Dermis blood vessel endothelial cell (primary cell): ENCODE results near the gene THRA. TPM values are rescaled to one million over a fixed set of nuclear protein-coding genes. Genes with fewer than 3 reads are reported as not detected.

Source experiments
- DNase-seq: peaks from one replicate; pipeline ENCODE4 v3.0.0; 2010
- total RNA-seq: library from RNA; depleted of rRNA; stranded (reverse); fragments of >200 nt; gene quantifications from 2 replicates; pipeline ENCODE4 v1.2.3, GENCODE V29; 2014

THRA gene
- total RNA-seq, 1 donor from 2014 or later = 32.5 TPM

DNA sequence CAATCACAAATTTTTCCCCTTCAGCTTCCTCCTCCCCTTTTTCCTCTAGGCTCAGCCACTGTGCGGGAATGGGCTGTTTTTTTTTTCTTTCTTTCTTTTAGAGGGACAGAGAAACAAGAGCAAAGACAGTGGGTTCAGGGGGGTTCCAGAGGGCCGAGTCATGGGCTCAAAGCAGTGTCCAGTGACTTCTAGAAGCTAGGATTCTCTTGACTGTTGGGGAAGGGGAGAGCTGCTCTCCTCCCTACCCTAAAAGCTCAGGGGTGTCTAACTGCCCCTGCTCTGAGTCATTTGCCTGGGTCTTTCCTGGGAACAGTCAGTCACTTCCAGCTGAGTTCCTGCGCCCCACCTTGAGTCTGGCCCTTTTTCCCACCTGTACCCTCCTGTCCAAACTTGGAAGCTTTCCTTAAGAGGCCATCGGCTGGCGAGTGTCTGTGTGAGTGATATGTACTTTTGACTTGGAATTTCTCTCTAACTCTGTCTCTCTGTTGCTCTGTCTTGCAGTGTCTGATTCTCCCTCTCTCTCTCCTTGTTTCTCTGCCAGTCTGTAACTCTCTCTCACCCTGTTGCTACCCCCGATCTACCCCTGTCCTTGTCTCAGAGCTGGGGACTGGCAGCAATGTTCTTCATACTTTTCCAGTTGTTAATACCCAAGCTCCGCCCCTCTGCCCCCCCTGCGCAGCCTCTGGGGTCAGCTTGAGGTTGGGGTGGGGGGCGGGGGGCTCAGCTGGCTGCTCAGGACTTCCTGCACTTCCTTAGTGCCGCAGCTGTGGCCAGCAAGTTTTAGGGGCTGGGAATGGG is 2.4 kb downstream of the THRA start:
- peak; percentile 28 for DNase-seq

DNA sequence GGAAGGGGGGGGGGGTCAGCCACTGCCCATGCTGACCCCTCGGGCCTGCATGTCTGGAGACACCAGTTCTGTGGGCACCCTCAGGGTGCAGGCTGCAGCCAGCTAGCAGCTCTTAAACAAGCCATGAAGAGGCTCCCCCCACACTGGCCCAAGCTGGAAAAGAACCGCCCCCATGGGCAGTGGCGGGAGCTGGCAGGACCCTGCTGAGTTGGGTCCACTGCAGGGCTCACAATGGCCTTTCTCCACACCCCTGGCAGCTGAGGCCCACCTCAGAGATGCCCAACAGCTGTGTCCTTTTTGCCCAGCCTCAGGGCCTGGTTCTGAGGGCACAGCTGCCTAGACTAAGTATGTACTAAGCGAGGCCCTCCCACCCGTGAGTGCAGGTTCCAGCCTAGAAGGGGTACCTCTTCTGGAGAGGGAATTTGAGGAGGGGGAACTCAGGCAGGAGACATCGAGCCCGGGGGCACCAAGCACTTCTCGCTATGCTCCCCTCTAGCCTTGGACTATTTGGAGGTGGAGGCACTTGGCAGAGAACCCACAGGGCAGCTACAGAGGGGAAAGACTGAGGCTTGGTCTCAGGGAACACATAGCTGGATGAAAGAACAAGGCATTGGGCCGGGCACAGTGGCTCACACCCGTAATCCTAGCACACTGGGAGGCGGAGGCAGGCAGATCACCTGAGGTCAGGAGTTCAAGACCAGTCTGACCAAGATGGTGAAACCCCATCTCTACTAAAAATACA is 3.2 kb downstream of the THRA start:
- no peak for DNase-seq

DNA sequence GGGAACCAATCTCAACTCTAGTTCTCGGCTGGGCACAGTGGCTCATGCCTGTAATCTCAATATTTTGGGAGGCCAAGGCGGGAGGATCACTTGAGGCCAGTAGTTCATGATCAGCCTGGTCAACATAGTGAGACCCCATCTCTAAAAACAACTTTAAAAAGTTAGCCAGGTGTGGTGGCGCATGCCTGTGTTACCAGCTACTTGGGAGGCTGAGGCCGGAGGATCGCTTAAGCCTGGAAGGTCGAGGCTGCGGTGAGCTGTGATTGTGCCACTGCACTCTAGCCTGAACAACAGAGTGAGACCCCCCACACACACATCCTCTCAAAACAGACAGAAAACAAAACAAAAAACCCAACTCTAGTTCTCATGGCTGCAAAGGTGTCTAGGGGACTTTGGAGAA is 4.9 kb downstream of the THRA start:
- DNase-seq = no peak

DNA sequence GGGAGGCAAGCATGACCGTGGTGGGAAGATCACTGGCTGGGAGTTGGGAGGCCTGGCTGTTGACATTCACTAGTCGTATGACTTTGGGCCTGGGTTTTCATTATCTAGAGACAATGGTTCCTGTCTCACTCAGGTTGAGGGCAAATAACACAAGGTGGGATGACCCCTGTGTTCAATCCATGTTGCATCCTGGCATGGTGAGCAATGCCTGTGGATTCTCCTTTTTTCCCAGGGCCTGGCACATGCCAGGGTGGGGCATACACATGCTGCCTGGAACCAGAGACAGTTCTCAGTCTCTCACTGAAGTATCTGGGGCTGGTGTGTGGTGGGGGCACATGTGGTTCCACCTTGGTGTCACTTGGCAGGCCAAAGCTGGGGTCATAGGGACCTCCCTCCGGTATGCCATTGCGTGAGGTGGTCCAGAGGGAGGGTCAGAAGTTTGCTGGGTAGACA is 5.4 kb downstream of the THRA start:
- DNase-seq = no peak

DNA sequence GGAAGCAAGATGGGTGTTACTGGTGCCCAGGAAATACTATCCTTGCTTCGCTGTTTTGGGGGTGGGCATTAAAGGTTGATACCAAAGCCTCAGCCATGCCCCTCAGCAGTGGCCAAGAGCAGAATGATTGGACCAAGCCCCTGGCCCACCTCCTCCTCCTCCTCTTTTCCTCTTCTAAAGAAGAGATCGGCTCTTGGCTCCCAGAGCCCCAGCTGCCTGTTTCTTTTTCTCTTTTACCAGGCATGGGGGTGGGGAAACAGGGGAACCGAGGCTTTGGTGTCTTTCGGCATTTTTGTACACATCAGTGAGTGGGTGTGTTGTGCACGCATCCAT is 5.8 kb downstream of the THRA start:
- DNase-seq = no peak

DNA sequence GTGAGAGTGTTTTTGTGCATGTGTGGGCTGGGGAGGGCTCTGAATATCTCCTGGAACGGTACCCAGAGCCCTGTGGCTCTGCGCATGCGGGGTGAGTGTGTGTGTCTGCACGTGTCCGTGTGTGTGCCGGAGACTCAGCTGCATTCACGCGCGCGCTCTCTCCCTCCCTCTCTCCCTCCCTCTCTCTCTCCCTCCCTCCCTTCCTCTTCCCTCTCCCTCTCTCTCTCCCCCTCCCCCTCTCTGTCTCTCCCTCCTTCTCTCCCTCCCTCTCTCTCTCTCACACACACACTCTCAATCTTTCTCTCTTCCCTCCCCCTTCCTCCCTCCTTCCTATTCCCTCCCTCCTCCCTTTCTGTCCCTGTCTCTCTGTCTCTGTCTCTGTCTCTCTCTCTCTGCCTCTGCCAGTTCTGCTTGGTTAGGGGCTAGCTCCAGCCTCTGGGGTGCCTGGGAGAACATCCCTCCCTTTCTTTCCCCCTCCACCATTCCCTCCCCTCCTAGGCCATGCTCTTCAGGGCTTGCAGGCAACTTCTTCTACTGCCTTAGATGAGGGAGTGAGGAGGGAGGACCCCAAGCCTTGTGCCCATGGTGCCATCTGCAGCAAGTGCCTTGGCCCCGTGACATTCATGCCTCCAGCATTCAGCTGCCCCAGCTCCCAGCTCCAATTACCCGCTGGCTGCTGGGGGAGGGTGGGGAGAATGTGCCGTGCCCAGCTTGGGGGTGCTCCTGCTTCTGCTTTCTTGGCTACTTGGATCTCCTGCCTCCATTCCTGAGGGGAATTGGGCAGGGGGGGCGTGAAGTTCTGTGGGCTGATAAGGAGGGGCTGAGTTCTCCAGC is 6.4 kb downstream of the THRA start:
- DNase-seq = peak; percentile 67

DNA sequence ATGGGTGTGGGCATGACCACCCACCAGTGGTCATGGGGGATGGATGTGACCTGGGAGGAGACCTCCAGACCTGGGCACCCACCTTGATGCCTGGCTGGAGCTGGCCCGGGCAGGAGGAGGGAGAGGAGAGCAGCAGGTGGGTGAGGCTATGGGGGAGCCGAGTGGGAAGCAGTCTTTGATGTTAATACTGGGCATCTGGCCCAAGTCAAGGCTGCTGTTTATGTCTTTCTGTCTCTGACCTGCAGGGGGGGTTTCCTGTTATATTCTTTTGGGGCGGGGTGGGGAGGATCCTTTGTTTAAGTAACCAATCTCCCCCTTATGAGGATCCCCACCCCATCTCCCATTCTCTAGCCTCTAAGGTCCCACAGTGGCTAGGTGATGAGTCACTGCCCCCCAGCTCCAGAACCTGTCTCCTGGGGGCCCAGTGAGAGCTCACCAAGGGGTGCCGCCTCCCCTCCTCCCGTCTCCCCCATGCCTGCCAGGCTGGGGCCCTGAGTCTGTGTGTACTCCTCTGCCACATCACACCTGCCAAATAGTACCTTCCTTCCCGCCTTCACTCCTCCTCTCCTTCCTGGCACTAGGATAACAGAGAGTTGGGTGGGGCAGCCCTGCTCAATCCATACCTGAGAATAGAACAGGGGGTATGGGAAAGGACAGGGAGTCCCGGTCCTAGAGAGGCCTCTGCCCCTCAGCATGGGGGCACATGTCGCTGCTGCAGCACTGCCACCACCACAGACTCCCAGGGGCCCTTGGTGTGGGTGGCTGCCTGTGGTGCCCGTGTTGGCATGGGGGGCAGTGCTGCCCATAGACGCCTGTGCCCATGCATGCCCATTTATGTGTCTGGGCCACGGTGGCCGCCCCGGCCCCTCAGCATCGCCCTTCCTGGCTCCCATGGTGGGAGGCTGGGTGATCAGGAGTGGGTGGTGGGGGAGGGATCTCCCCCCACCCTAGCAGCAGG is 7.3 kb downstream of the THRA start:
- peak; percentile 64 for DNase-seq

DNA sequence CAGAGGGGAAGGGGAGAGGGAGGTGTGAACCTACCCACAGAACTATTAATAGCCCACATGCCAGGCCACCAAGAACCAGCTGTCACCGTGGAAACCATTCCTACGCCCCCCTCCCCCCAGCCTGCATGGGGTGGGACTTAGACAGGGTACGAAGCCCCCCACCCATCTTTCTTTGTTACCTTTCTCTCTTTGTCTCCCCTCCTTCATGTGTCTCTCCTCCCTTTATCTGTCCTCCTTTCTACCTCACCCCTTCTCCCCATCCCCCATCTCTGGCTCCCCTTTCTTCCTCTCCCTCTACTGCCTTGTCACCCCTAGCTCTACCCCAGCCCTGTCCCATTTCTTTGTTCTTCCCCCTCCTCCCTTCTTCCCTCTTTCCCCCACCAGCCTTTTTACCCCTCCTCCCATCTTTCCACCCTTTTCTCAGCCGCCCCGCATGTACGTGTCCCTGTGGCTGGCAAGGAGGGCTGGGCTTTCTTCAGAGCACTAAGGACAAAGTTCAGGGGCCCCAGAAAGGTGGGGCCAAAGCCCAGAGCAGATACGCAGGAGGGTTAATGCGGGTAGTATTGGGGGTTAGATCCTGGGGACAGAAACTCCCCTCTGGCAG is 8.0 kb downstream of the THRA start:
- DNase-seq = no peak

DNA sequence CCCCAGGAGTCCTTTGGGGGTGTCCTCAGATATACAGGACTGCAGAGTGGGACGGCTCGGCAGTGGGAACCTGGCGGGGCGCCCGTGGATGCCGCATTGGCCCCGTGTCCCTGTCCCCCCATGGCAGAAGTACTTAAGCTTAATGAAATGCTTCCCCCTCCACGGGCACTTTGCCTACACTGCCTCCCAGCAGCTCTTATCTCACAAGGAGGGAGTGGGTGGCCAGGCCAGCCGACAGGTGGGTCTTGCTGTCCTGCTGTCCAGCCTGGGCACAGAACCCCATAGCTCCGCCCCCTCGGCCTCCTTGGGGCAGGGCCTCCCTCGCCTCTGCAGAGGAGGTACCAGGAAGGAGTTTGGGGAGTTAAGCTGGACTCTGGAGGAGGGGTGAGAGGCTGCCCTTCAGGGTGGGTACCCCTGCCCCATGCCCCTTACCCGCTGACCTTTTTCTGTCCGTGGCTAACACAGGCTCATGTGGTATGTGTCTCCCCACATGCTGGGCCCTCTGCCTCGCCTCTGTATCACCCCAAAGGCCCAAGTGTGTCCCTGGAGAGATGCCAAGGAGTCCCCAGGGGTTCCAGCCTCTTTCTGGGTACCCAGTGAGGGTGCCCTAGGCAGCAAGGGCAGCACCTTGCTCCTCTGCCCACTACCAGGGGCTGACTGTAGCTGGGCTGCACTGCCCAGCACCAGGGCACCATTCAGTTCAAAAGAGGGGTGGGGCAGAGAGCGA is 8.7 kb downstream of the THRA start:
- no peak for DNase-seq

DNA sequence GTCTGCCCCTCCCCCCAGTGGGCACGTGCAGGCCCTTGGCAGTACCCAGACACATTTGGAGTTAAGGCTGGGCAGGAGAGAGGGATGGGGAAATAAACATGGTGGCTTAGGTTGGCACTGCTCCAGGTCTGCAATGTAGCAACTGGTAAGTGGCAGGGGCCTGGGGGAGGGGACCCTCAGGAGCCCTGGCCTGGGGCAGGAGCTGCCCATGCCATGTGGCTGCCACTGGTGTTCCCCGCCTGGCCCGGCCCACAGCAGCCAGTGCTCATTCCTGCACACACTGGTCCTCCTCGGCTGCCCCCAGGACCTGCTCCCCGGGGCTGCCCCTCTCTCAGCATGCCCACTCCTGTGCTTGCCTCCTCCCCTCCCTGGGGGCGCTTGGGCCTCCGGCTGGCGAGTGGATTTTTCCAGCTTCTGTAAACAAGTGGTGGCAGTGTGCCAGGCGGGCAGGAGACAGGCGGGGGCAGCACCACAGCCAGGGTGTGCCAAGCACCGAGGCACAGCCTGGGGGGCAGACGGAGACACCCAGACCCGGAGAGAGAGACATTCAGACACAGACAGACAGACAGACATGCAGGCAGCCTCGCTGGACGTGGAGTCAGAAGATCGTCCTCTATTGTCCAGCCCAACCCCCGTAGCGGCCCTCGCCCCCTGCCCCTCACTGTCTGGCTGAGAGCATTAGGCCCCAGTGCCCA is 9.4 kb downstream of the THRA start:
- peak; percentile 57 for DNase-seq

DNA sequence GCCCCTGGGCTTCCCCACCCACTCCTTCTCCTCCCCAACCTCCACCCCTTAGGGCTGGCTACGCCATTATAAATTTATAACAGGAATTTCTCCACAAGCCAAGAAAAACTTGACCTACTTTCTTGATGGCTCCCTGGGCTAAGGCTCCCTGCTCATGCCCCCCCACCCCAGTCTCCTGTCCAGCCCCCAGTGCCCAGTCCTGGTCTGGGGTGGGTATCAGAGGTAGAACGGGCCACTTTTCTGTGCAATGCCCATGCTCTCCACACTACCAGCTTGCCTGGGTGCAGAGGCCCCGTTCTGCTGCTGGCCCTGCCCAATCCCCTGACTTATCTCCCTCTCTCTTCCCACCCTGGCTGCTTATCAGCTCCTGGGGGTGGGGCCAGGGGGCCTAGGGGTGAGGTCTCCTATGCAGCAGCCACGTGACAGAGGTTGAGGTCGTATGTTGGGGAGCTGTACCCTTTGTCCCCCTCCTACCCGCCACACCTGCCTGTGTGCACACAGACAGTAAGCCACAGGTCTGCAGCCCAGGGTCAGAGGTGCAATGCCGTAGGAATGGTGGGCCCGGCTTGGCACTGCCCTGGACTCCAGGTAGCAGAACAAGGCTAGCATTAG is 10.1 kb downstream of the THRA start:
- no peak for DNase-seq

DNA sequence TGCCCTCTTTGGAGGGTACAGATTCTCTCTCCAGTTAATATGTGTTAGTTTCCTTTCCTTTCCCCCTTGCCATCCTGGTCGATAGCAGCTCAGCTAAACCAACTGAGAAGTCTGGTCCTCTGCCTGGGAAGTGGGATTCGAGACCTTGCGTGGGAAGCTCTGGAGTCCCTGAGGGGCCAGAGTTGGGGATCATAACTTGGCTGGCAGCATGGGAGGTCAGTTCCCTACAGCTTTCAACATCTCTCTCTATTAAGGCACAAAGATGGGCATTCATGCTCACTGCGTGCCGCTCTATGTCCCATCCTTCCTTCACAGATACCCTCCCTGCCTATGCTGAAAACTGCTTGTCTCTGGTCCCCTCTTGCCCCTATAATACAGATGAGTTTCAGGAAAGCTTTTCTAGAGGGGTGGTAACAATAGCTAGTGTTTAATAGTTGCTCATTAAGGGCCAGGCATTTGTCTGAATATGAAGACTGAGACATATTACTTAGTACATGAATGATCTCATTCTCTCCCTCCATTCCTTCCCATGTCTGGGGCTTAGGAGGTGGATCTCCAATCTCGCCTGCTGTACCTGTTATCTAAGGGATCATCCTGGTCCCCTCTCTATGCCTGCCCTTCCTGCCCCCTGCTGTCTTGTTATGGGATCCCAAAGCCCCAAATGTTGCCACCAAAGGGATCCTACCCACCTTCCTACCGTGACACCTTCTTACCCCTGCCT is 10.8 kb downstream of the THRA start:
- no peak for DNase-seq

DNA sequence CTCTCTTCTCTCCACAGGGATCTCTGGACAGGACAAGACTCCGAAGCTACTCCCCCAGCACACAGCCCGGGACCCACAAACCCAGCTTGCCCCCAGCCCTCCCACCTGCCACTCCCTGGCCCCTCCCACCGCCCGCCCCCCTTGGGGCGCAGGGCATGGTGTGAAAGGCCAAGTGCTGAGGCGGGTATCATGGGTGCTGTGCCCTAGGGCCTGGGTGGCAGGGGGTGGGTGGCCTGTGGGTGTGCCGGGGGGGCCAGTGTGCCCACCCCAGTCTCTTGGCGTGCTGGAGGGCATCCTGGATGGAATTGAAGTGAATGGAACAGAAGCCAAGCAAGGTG is 11.4 kb downstream of the THRA start:
- no peak for DNase-seq

DNA sequence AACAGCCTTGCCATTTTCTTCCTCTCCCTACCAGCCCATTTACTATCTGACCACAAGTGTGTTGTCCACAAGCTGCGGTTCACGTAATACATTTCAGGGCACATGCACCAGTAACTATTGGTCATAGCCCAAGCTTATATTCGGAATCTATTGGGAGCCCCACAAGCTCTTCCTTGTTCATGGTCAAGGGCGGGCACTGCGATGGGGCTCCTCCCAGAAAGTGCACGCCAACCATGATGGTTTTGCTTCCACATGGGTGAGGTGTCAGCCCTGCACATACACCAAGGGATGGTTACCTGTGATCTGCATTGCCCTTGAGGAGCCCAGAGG is 12.1 kb downstream of the THRA start:
- no peak for DNase-seq

DNA sequence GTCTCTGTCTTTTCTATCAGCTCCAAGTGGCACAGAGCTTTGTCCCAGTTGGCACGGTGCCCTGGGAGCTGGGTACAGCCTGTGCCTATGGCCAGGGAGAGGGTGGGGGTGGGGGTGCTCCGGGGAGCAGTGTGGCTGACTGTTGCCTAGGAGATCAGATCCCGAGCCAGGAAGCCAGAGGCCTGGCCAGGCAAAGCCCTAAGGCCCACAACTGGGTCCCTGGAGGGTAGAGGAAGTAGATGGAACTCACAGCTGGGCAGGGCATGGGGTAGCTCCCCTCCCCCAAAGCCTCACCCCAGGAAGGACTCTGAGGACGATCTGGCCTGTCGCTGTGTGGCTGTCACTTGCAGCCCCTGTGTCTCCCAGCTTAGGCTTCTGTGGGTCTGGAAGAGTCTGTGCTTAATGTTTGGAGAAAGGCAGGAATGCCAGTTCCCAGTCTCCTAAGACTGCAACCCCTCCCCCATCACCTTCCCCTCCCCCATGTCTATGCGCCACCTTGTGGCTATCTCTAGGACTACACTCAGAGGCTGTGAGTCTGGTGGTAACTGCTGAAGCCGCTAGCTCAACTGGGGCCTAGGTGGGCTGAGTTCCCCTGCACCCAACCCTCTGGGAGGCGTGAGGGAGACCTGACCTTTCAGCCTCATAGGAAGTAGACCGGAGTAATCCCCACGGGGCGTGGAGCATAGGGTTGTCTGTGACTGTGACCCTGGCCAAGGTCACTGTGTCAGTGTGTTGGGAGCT is 12.6 kb downstream of the THRA start:
- peak; percentile 76 for DNase-seq

DNA sequence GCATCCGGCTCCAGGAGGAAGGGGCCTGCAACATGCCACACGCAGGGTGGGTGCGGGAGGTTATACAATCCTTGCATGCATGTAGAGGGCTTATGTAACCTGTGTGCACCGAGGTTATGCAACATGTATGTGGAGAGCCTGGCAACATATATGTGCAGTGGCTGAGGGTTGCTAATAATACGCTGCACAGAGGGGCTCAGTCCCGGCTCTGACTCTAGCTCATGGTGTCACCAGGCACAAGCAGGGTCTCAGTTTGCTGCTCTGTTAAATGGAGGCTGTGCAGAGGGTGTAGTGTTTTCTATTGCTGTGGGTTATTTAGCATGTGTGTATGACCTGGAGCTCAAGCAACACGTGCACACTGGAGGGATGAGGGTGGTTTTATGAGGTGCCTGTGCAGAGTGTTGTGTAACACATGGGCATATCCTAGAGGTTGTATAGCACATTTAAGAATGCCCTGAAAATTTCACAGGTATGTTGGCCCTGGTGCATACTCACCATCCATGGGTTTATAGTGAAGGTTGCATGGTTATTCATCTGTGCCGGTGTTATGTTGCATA is 13.3 kb downstream of the THRA start:
- no peak for DNase-seq

DNA sequence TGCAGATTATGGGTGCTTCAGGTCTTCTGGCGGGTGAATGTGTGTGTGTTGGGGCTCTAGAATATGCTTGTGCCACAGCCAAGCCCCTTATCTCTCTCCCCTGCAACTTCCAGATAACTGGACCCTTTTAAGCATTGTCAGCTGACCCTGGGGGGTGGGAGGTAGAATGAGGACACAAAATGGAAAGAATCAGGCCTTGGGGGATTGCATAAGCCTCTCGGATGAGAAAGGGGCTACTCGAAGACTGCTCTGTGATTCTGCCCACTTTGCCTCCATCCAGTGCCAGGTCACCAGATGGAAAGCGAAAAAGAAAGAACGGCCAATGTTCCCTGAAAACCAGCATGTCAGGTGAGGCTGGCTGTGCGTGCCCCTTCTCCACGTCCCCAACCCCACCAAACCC is 13.8 kb downstream of the THRA start:
- no peak for DNase-seq

DNA sequence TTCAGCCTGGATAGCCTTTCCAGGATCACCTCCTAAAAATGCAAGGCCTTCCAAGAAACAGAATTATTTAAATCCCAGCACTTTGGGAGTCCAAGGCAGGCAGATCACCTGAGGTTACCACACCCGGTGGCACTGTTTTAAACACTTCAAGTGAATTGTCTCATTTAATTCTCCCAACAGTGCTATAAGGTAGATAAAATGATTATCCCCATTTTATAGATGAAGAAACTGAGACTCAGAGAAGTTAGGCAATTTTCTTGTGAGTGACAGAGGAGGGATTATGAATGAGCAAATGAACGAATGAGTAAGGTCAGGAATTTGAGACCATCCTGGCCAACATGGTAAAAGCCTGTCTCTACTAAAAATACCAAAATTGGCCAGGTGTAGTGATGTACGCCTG is 16.8 kb downstream of the THRA start:
- DNase-seq = no peak
